NOMO-1 treated with dmso at 0.1 percent for 144 hours (cell line): ENCODE data around the gene CCDC174.

Source experiments
- DNase-seq: peaks from one replicate; lab custom pipeline; 2025; ENCODE audit not compliant: unreplicated experiment; lab: John Stamatoyannopoulos, UW

Gene CCDC174

DNA sequence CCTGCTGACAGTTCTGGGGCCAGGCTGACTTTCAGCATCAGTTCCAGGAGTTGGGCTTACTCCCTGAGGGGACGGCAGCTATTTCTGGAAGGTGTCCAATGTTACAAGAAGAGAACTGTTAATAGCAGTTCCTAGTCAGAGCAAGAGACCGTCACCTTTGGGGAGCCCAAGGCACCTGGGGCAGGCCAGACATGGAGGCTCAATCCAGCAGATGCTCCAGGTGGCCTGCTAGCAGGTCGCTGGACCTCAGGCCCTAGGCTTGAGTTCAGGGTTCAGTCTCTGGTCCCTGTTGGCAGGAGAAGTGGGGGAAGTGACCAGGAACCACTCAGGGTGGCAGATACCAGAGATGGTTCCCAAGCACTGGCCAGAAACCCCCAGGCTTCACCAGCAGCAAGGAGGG, 49.3 kb downstream of the CCDC174 start:
- no peak for DNase-seq

DNA sequence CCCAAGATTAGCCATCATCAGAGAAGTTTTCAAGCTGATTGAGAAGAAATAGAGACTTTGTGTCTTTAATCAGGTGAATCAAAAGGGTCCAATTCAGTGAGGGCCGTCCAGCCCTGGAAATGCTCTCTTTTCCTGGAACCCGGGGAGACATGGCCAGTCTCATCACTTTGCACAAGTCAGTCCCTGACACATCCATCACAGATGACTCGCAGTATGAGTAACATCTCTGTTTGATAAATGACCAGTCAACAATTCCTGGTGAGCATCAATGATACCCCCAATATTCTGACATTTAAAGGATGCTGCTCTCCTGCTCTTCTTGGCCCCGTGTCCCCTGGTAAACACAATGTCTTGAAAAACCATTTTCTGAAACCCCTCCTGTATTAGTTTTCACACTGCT, 50.1 kb downstream of the CCDC174 start:
- no peak for DNase-seq

DNA sequence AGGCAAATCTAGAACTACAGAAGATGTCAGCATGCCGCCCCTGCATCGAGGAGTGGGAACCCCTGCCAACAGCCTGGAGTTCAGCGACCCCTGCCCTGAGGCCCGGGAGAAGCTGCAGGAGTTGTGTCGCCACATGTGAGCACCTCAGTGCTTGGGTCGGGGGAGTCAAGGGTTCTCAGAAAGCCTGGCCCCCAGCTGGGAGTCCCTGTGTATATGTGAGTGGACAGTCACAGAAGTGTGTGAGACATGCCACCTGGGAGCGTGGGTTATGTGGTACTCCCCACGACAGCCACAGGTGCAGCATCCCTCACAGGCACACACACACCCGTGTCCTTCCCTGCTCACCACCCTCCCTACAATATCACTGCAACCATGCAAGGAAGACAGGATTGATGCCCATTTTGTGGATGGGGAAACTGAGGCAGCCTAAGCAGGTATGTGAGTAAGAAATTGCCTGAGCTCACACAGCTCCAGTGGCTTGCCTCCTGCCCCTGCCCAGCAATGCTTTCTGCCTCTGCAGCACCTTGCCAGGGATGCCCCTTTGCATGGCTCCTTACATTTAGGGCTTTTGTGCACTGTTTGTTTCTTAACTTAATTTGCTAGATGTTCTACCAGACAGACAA, 51.7 kb downstream of the CCDC174 start:
- DNase-seq: no peak

DNA sequence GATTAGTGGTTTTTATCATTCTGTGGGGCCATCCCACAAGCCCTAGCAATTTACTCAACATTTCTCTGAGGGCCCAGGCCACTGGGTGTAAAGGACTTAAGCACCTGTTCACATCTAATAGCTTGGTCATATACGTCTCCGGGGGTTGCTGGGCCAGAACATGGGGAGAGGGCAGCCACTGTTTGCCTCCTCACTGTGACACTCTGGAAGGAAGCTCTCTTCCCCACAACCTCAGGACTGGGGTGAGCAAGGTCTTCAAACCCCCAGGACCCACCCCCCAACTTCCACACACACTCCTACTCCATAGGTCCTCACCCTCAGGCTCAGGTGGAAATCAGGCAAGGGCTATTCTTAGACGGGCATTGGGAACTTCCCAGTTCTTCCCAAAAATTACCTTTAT, 52.2 kb downstream of the CCDC174 start:
- no peak for DNase-seq

DNA sequence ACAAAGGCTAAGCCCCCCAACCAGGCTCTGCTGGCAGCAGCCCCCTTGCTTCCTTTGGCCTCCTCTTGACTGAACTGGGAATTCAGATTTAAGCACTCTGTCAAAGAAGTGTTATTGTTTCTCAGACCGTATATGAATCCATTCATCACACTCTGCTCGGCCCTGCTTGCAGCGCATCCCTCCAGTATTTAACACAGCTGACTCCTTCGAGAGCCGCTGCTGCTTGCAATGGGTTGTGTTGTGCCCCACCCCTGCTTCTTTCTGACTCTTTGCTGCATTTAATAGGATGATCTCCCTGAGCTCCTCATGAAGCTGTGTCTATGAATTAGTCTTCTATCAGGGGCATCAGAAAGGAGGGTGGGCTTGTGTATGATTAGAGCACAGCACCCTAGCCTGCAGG, 54.5 kb downstream of the CCDC174 start:
- DNase-seq: no peak

DNA sequence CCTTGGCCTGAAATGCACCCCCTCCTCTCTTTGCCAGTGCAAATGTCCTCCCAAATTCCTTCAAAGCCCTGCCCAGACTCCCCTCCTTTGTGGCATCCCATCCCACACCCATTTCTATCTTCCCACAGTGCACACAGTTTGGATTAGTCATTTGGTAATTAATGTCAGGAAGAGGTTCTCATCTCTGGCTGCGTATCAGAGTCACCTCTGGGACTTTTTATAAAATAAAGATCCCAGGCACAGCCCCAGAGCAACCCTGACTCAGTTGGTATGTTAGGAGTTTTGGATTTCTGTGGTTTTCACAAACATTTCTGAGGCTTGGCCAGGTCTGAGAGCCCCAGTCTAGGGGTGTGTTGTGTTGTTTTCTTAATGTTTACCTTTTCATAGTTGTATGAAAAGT, 65.0 kb downstream of the CCDC174 start:
- DNase-seq: no peak

DNA sequence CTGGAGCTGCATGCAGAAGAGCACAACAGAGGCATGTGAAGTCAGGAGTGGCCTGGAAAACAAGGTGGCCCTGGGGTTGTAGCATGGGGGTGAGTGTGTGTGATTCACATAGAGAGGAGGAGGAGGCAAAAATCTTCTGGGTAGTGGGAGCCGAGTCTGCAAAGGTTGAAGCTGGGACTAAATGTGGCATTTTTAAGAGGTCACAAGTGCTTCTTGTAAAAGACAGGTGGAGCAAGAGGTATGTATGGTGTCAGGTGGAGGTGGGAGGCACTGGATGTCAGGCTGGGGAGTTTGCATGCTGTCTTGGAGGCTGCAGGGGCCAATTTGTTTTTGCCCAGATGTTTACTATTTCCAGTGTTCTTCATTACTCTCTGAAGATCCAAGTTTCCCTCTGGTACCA, 65.7 kb downstream of the CCDC174 start:
- DNase-seq: no peak

DNA sequence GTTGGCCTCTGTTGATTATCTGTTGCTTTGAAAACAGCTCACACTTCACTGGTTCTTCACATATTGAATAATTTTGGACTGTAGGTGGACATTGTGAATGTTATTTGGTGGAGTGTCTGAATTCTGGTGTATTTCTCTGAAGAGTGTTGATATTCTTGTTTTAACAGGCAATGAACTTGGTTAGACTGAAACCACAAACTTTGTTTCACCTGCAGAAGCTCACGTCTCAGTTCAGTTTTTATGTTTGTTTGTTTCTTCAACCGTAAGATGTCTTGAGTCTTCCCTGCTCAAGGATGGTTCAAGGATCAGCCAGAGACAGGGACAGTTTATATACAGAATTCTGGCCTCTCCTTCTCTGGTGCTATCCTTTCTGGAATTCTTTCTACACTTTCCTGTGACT, 67.0 kb downstream of the CCDC174 start:
- no peak for DNase-seq

DNA sequence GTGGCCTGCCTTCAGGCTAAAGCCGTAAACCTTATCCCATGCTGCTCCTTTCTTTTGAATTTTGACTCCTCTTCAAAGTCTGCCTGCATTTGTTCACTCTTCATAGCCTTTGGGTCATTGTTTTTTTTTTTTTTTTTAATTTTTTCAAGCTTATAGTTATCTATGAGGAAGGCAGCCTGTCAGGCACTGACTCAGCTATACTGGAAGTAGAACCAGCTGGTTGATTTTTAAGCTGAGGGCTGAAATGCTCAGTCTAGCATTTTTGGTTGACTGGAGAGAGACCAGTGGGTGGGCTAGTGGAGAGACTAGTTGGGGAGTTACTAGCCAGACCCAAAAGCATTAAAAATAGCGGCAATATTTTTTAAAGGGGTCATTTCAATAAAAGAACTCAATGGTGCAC, 67.4 kb downstream of the CCDC174 start:
- DNase-seq: no peak

DNA sequence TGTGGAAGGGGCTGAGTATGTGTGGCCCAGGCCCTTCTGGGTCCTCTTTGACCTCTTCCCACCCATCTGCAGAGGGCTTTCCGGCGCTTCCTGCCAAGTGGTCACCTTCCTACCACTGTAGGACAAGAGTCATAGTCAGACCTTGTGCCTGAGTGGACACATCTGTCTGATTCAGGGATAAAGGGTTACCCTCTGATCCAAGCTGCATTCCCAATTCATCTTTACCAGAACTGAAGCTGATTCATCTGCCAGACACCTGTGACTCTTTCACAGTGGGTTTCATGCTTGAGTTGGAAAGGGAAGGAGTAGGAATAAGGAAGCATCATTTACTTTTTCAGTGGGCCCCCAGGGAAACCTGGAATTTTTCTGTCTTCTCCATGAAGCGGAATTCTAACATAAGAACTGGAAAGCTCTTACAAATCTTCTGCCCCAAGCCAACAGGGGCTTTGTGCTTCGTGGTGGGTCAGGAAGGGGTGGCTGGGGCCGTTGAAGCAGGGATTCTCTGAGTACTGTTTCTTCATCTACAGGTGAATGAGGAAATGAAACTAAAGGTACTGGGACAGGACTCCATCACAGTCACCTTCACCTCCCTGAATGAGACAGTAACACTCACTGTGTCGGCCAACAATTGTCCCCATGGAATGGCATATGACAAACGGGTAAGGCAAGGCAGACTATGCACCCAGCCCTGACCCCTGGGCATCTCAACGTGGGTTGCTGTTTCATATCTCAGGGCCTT, 69.7 kb downstream of the CCDC174 start:
- no peak for DNase-seq
